ENCODE results near the gene HYAL1.

Gene HYAL1

GRCh38 chr3:50254577-50255250, 48.7 kb downstream of the HYAL1 start:
- TF ChIP-seq ZFX (IDR thresholded peaks at IDR 0.05; ENCODE audit: borderline replicate concordance): no peak
- TF ChIP-seq CTCF (IDR thresholded peaks at IDR 0.05): no peak
- no peak overlapping the region for H3K27ac ChIP-seq

GRCh38 chr3:50251220-50251619, 52.2 kb downstream of the HYAL1 start:
- H3K27ac ChIP-seq: no peak overlapping the region
- no peak for TF ChIP-seq ZFX (IDR thresholded peaks at IDR 0.05; ENCODE audit: borderline replicate concordance)
- no peak for TF ChIP-seq CTCF (IDR thresholded peaks at IDR 0.05)

- no peak overlapping the region for H3K27ac ChIP-seq
- TF ChIP-seq CTCF (IDR thresholded peaks at IDR 0.05) (no peak), ZFX (IDR thresholded peaks at IDR 0.05; ENCODE audit: borderline replicate concordance) (no peak)
Observed at GRCh38 chr3:50250514-50250913, 52.9 kb downstream of the HYAL1 start.

All from 22Rv1 (cell line).